Tibial artery (tissue), 4 donors: ENCODE data around the gene S100A2.

ENCODE experiments used
- DNase-seq, 2 donors: peaks; one replicate each; pipeline ENCODE4 v3.0.0-alpha.2; 2019
- H3K27ac ChIP-seq, 2 donors: fragments of 200-600 bp; sonication (generic) in 1 of 2; 1 replicate in 1 of 2; 2 replicates in 1 of 2; pipeline ENCODE4 v1.5.1; 2018 to 2019; ENCODE audit warnings: mild to moderate bottlenecking in 1 of 2
- H3K27me3 ChIP-seq, 2 donors: fragments of 200-600 bp; sonication (generic) in 1 of 2; one replicate each; pipeline versions ENCODE4 v1.5.1 to v1.6.0; 2016 to 2019
- H3K36me3 ChIP-seq, 3 donors: fragments of 200-600 bp; sonication (generic) in 2 of 3; one replicate each; pipeline ENCODE4 v1.5.1; 2016 to 2019; ENCODE audit warnings: mild to moderate bottlenecking in 2 of 3
- H3K4me1 ChIP-seq, 4 donors: fragments of 200-600 bp; sonication (generic) in 2 of 4; 1 replicate in 3 of 4; 2 replicates in 1 of 4; pipeline ENCODE4 v1.5.1; 2016 to 2019
- H3K4me3 ChIP-seq, 2 donors: fragments of 200-600 bp; sonication (generic) in 1 of 2; 1 replicate in 1 of 2; 2 replicates in 1 of 2; pipeline ENCODE4 v1.5.1; 2018 to 2019; ENCODE audit warnings: mild to moderate bottlenecking in 2 of 2
- H3K9me3 ChIP-seq, 3 donors: fragments of 200-600 bp; sonication (generic) in 1 of 3; one replicate each; pipeline ENCODE4 v1.5.1; 2016 to 2019
- CTCF ChIP-seq, 2 experiments: fragments of 200-600 bp in 1 of 2; fragments of 450-650 bp in 1 of 2; IDR thresholded peaks; one replicate each; pipeline ENCODE4 v1.5.1; 2017 to 2019; ENCODE audit warnings: antibody characterized with exemption in 2 of 2, mild to moderate bottlenecking in 1 of 2, moderate library complexity in 1 of 2
- intact Hi-C: fragments of 100-400 bp; cut with DNase I; formaldehyde crosslinking; loops from one replicate; pipeline ENCODE4 v1.15.0; 2023; ENCODE audit warnings: low total_unique reads

Gene S100A2

GRCh38 chr1:153561466-153561985, 4.1 kb downstream of the S100A2 start:
- no peak for TF ChIP-seq CTCF (IDR thresholded peaks at IDR 0.05)
- Histone ChIP-seq H3K27ac (no peak overlapping the region), H3K4me3 (no peak overlapping the region), H3K36me3 (no peaks in the 10 kb centered on the region), H3K9me3 (no peaks in the 10 kb centered on the region), H3K4me1 (peaks cover 10 to 18% (median 14%) of the 10 kb centered on the region in 4 donors), H3K27me3 (no peaks in the 10 kb centered on the region)
- intact Hi-C loops = no loop called here
- no peak for DNase-seq

- Histone ChIP-seq H3K9me3 (no peaks in the 10 kb centered on the region), H3K27me3 (no peaks in the 10 kb centered on the region), H3K36me3 (no peaks in the 10 kb centered on the region), H3K4me1 (peaks cover 6 to 12% (median 8%) of the 10 kb centered on the region in 4 donors), H3K27ac (no peak overlapping the region), H3K4me3 (no peak overlapping the region)
- DNase-seq = no peak
- intact Hi-C loops = no loop called here
- TF ChIP-seq CTCF (IDR thresholded peaks at IDR 0.05) = no peak
These were observed 4.7 kb downstream of the S100A2 start for GRCh38 chr1:153560771-153561465.

GRCh38 chr1:153560241-153560640, 5.4 kb downstream of the S100A2 start:
- H3K27ac ChIP-seq = no peak overlapping the region
- no peaks in the 10 kb centered on the region for H3K9me3 ChIP-seq
- H3K4me1 ChIP-seq = peaks cover 0 to 5% (median 1%) of the 10 kb centered on the region in 4 donors
- intact Hi-C loops = no loop called here
- no peaks in the 10 kb centered on the region for H3K27me3 ChIP-seq
- H3K36me3 ChIP-seq = no peaks in the 10 kb centered on the region
- no peak overlapping the region for H3K4me3 ChIP-seq
- no peak for TF ChIP-seq CTCF (IDR thresholded peaks at IDR 0.05)
- DNase-seq = no peak

- Histone ChIP-seq H3K36me3 (no peaks in the 10 kb centered on the region), H3K27ac (no peak overlapping the region), H3K4me3 (no peak overlapping the region), H3K9me3 (no peaks in the 10 kb centered on the region), H3K27me3 (no peaks in the 10 kb centered on the region), H3K4me1 (peaks cover 0 to 20% (median 20%) of the 10 kb centered on the region in 4 donors)
- intact Hi-C loops = no loop called here
- DNase-seq = no peak
- TF ChIP-seq CTCF (IDR thresholded peaks at IDR 0.05) = no peak
These were observed 7.8 kb downstream of the S100A2 start for GRCh38 chr1:153557877-153558276.

GRCh38 chr1:153556348-153556747, 9.3 kb downstream of the S100A2 start:
- H3K4me3 ChIP-seq = no peak overlapping the region
- no peak overlapping the region for H3K27ac ChIP-seq
- no peak for TF ChIP-seq CTCF (IDR thresholded peaks at IDR 0.05)
- H3K9me3 ChIP-seq = no peaks in the 10 kb centered on the region
- no peaks in the 10 kb centered on the region for H3K36me3 ChIP-seq
- no peaks in the 10 kb centered on the region for H3K27me3 ChIP-seq
- no peak for DNase-seq
- intact Hi-C loops = no loop called here
- H3K4me1 ChIP-seq = peaks cover 0 to 22% (median 20%) of the 10 kb centered on the region in 4 donors
